ENCODE results near the gene KLRC3.
"Not testable (repeated sequence)": the region's sequence is repeated elsewhere in the genome, so short reads cannot be mapped to it uniquely, and the experiment has no call there.

The KLRC3 gene

DNA sequence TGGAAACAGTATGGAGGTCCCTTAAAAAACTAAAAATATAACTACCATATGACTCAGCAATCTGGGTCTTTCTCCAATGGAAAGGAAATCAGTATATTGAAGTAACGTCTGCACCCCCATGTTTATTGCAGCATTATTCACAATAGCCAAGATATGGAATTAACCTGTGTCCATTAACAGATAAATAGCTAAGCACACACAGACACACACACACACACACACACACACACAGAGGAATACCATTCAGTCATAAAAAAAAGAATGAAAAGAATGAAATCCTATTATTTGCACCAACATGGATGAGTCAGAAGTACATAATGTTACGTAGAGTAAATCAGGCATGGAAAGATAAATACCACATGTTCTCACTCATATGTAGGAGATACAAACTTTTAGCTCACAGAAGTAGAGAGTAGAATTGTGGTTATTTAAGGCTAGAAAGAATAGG, 35.2 kb downstream of the KLRC3 start:
- H3K9me3 ChIP-seq (ENCODE audit: control insufficient read depth, insufficient read depth, low read length): no peaks in the 10 kb centered on the region
- H3K4me1 ChIP-seq (ENCODE audit: control insufficient read depth, insufficient read depth, low read length): no peaks in the 10 kb centered on the region
- no peak overlapping the region for H3K4me3 ChIP-seq (ENCODE audit: low read depth, low read length)
- H3K27me3 ChIP-seq (ENCODE audit: control insufficient read depth, insufficient read depth, low read length): no peaks in the 10 kb centered on the region
- H3K36me3 ChIP-seq (ENCODE audit: control insufficient read depth, insufficient read depth, low read length): no peaks in the 10 kb centered on the region
- no peak overlapping the region for H3K9ac ChIP-seq (ENCODE audit: low read depth, low read length)

DNA sequence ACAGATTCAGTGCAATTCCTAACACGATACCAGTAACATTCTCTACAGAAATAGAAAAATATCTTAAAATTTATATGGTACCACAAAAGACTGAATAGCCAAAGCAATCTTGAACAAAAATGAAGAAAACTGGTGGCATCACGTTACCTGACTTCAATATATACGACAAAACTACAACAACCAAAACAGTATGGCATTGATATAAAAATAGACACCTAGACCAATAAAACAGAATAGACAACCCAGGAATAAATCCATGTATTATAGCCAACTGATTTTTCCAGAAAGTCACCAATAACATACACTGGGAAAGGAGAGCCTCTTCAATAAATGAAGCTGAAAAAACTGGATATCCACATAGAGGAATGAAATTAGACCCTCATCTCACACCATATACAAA, 36.2 kb downstream of the KLRC3 start:
- Histone ChIP-seq H3K9ac (ENCODE audit: low read depth, low read length) (no peak overlapping the region), H3K36me3 (ENCODE audit: control insufficient read depth, insufficient read depth, low read length) (no peaks in the 10 kb centered on the region), H3K4me3 (ENCODE audit: low read depth, low read length) (no peak overlapping the region), H3K9me3 (ENCODE audit: control insufficient read depth, insufficient read depth, low read length) (no peaks in the 10 kb centered on the region), H3K4me1 (ENCODE audit: control insufficient read depth, insufficient read depth, low read length) (no peaks in the 10 kb centered on the region), H3K27me3 (ENCODE audit: control insufficient read depth, insufficient read depth, low read length) (no peaks in the 10 kb centered on the region)

DNA sequence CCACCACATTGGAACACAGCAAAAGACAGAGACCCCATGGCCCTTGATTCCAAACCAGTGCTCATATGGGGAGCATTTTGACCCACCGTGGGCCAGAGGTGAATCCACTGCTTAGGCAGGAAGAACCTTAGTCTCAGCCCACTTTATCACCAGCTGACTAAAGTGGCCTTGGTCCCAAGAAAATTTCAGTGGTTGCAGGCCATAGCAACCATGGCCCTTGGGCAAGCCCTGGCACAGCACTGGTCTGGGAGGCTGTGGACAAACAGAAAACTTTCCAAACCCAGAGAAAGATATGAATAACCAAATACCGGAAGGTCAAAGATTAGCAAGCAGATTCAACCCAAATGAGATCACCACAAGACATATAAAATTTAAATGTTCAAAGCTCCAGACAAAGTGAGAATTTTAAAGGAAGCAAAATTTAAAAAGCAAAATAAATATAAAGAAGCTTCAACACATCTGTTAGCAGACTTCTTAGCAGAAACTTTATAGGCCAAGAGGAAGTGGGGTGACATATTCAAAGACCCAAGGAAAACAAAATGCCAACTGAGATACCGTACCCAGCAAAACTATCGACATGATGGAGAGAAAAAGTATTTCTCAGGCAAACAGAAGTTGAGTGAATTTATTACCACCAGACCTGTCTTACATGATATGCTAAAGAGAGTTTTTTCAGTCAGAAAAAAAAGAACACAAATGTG, 38.3 kb downstream of the KLRC3 start:
- no peaks in the 10 kb centered on the region for H3K27me3 ChIP-seq (ENCODE audit: control insufficient read depth, insufficient read depth, low read length)

DNA sequence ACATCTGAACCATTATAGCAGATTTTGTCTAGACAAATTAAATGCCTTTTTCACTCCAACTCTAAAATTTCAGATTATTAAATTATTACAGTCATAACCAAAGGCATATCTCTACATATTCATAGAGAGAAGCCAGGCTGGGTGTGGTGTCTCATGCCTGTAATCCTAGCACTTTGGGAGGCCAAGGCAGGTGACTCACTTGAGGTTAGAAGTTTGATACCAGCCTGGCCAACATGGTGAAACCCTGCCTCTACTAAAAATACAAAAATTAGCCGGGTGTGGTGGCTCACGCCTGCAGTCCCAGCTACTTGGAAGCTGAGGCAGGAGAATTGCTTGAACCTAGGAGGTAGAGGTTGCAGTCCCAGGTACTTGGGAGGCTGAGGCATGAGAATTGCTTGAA, 41.7 kb downstream of the KLRC3 start:
- not testable (repeated sequence) for H3K27me3 ChIP-seq (ENCODE audit: control insufficient read depth, insufficient read depth, low read length); H3K36me3 ChIP-seq (ENCODE audit: control insufficient read depth, insufficient read depth, low read length); H3K9me3 ChIP-seq (ENCODE audit: control insufficient read depth, insufficient read depth, low read length); H3K9ac ChIP-seq (ENCODE audit: low read depth, low read length); H3K4me3 ChIP-seq (ENCODE audit: low read depth, low read length); H3K4me1 ChIP-seq (ENCODE audit: control insufficient read depth, insufficient read depth, low read length)

More for the DNA sequence above, 38.3 kb downstream of the KLRC3 start:
- H3K4me1 ChIP-seq (ENCODE audit: control insufficient read depth, insufficient read depth, low read length): no peaks in the 10 kb centered on the region
- H3K9ac ChIP-seq (ENCODE audit: low read depth, low read length): no peak overlapping the region
- no peaks in the 10 kb centered on the region for H3K9me3 ChIP-seq (ENCODE audit: control insufficient read depth, insufficient read depth, low read length)
- H3K36me3 ChIP-seq (ENCODE audit: control insufficient read depth, insufficient read depth, low read length): no peaks in the 10 kb centered on the region
- H3K4me3 ChIP-seq (ENCODE audit: low read depth, low read length): no peak overlapping the region

DNA sequence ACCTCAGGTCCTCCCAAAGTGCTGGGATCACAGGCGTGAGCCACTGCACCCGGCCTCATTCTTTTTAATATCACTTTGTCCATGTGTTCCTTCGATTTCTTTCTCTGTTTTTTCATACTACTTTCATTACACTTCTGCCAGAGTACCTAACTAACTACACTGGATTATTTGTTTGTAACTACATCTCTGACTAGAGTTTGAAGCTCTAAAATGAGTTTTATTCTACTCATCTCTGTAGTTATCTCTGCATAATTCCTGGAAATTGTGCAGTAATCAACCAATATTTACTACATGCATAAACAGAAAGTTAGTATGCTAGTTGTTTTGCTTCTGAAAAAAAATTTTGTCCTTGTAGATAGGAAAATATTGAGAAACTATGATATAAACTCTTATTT, 45.8 kb downstream of the KLRC3 start:
- H3K9ac ChIP-seq (ENCODE audit: low read depth, low read length): no peak overlapping the region
- peaks cover 12% of the 10 kb centered on the region for H3K4me1 ChIP-seq (ENCODE audit: control insufficient read depth, insufficient read depth, low read length)
- H3K9me3 ChIP-seq (ENCODE audit: control insufficient read depth, insufficient read depth, low read length): no peaks in the 10 kb centered on the region
- no peak overlapping the region for H3K4me3 ChIP-seq (ENCODE audit: low read depth, low read length)
- H3K36me3 ChIP-seq (ENCODE audit: control insufficient read depth, insufficient read depth, low read length): no peaks in the 10 kb centered on the region
- no peaks in the 10 kb centered on the region for H3K27me3 ChIP-seq (ENCODE audit: control insufficient read depth, insufficient read depth, low read length)

DNA sequence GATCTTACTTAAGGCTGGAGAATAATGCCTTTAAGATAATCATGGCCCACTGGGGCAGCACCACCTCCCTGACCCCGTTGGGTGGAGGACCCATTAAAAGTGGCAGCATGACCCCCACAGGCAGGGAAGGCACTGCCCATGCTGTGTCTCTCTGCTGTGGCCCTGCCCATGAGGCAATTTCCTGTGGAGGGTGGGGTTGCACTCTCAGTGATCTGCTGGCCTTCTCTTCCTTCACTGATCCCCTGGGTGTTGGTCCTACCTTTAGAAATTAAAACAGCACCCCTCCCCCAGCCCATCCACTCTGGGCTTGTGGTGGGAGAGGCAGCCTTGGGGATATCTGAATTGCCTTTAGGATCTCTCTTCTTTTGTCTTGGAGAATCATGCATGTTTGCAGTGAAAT, 47.8 kb downstream of the KLRC3 start:
- Histone ChIP-seq H3K36me3 (ENCODE audit: control insufficient read depth, insufficient read depth, low read length) (no peaks in the 10 kb centered on the region), H3K9ac (ENCODE audit: low read depth, low read length) (no peak overlapping the region)

DNA sequence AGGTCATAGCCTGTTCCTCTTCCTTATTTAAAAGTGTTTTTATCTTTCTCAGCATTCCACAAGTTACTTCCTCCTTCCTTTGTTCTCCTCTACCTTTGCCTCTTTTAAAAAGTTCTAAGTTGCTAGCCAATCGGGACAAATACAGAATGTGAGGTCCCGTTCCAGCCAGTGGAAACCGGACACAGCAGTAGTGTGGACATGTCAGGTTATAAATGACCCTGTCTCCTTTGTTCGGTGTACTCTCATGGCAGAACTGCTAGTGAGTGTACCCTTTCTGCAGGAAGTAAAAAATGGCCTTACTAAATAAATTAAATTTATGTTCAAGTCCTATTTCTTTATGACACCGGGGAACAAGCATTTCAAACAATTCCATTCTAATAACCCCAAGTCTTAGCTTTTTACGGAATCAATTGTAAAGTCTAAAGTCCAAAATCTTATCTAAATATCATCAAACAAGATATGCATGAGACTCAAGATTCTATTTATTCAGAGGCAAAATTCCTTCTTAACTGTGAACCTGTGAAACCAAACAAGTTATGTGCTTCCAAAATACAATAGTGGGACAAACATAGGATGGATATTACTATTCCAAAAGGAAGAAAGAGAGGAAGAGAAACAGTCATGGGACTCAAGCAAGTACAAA, 48.4 kb downstream of the KLRC3 start:
- H3K9ac ChIP-seq (ENCODE audit: low read depth, low read length); H3K36me3 ChIP-seq (ENCODE audit: control insufficient read depth, insufficient read depth, low read length); H3K27me3 ChIP-seq (ENCODE audit: control insufficient read depth, insufficient read depth, low read length); H3K4me3 ChIP-seq (ENCODE audit: low read depth, low read length); H3K9me3 ChIP-seq (ENCODE audit: control insufficient read depth, insufficient read depth, low read length): not testable (repeated sequence)
- peaks cover 12% of the 10 kb centered on the region for H3K4me1 ChIP-seq (ENCODE audit: control insufficient read depth, insufficient read depth, low read length)

More for the DNA sequence above, 47.8 kb downstream of the KLRC3 start:
- H3K9me3 ChIP-seq (ENCODE audit: control insufficient read depth, insufficient read depth, low read length): no peaks in the 10 kb centered on the region
- H3K4me3 ChIP-seq (ENCODE audit: low read depth, low read length): no peak overlapping the region
- H3K4me1 ChIP-seq (ENCODE audit: control insufficient read depth, insufficient read depth, low read length): peaks cover 12% of the 10 kb centered on the region
- no peaks in the 10 kb centered on the region for H3K27me3 ChIP-seq (ENCODE audit: control insufficient read depth, insufficient read depth, low read length)

DNA sequence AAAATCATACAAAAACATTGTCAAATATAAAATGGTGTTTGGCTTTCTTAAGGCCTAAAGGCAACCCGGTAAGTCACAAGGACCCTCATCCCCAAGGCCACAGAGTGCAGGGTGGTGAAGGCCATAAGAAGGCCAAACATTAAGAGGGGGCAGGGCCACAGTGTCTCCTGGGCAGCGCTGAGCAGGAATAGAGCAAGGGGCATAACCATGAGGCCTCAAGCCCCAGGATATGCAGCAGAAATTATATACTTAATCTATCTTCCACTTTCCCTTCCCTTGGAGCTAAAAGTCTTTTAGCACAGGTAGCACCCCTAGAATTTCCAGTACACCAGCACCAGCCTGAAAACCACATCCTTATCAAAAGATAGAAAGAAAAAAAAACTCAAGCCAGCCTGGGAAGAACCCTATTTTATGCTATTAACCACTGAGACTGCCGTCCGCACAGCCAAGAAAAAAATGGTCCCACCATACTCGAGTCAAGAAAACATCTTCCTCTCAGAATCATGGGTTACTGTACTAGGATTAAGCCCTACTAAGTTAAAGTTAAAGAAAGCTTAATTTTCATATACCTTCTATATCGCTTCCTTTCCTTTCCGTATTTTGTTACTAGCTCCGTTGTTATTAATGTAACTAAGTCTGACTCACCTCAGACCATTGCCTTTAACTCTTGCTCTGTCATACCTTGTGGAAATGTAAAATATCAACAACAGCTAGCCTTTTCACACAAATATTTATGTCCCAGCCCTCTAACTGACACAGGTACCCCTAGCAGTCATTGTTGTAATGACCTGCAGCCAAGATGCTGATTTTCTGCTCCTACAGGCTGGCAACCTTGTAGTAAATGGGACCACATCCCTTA, 50.6 kb downstream of the KLRC3 start:
- peaks cover 23% of the 10 kb centered on the region for H3K4me1 ChIP-seq (ENCODE audit: control insufficient read depth, insufficient read depth, low read length)
- H3K4me3 ChIP-seq (ENCODE audit: low read depth, low read length): no peak overlapping the region
- H3K9ac ChIP-seq (ENCODE audit: low read depth, low read length): no peak overlapping the region
- no peaks in the 10 kb centered on the region for H3K36me3 ChIP-seq (ENCODE audit: control insufficient read depth, insufficient read depth, low read length)
- H3K27me3 ChIP-seq (ENCODE audit: control insufficient read depth, insufficient read depth, low read length): no peaks in the 10 kb centered on the region
- H3K9me3 ChIP-seq (ENCODE audit: control insufficient read depth, insufficient read depth, low read length): no peaks in the 10 kb centered on the region

DNA sequence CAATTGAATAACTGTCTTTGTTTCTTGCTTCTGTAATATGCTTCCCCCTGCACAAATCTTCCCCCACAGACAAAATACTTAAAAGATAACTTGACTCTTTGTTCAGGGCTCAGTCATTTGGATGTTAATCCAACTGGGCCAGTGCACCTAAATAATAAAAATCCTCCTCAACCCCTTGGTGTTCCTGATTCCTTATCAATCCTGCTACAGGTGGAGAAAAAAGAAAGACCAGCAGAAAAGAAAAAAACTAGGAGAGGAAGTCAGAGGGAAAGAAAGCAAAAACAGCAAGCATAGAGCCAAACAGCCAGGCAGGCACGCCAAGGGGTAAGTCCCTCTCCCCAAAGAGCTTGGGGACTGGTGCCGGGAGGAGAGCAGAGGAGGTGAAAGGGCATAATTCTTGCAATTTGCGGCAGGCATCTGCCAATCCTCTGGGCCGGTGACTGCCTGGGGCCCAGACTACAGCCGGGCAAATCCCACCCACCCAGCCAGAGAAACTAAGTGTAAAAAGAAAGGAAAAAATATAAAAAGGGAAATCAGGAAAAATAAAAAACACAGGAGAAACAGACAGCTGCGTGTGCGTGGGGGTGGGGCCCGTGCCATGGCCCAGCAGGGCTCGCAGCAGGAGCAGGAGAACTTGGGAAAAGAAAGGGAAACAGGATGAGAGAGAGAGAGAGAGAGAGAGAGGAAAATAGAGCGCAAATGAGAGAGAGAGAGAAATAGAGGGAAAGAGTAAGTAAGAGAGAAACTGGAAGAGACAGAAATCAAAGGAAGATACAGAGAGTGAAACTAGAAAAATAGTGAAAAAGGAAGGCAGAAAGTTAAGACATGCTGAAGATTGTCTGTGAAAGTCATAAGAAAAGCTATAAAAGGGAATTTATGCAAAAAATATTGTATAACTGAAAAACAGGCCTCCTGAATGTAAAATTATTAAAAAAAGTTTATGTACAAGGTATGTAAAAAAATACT, 51.9 kb downstream of the KLRC3 start:
- Histone ChIP-seq H3K9ac (ENCODE audit: low read depth, low read length) (no peak overlapping the region), H3K9me3 (ENCODE audit: control insufficient read depth, insufficient read depth, low read length) (no peaks in the 10 kb centered on the region), H3K4me3 (ENCODE audit: low read depth, low read length) (no peak overlapping the region), H3K27me3 (ENCODE audit: control insufficient read depth, insufficient read depth, low read length) (no peaks in the 10 kb centered on the region), H3K4me1 (ENCODE audit: control insufficient read depth, insufficient read depth, low read length) (peaks cover 34% of the 10 kb centered on the region), H3K36me3 (ENCODE audit: control insufficient read depth, insufficient read depth, low read length) (no peaks in the 10 kb centered on the region)

DNA sequence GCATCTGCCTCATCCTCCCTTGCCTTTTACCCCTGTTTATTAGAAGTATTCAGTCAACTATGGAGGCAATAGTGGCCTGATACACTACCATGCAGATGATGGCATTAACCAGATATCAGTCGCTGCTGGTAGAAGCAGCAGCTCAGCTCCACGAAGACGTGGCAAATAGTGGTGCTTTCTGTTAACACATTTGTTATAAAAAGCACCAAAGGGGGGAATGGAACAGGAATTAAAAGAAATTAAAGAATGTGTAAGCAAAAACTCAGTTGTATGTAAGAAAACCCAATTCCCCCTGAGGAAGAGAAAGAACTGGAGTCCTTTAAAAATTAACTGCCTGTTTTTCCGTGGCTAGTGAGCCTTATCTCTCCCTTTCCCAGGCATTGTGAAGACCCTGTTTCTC, 52.7 kb downstream of the KLRC3 start:
- peaks cover 36% of the 10 kb centered on the region for H3K4me1 ChIP-seq (ENCODE audit: control insufficient read depth, insufficient read depth, low read length)
- H3K9me3 ChIP-seq (ENCODE audit: control insufficient read depth, insufficient read depth, low read length); H3K9ac ChIP-seq (ENCODE audit: low read depth, low read length): not testable (repeated sequence)

DNA sequence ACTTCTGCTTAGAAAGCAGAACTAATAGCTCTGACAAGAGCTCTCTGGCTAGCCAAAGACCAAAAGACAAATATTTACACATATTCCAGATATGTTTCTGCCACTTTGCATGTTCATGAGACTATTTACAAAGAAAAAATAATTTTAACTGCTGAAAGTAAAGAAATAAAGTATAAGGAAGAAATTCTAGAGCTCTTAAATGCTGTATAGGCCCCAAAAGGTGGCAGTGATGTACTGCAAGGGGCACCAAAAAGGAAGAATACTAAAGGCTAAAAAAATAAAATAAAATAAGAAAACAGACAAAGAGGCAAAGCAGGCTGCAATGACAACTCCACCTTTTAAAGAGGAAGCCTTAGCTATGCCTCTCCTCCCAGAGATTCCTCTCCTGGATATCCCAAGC, 53.5 kb downstream of the KLRC3 start:
- Histone ChIP-seq H3K9me3 (ENCODE audit: control insufficient read depth, insufficient read depth, low read length) (no peaks in the 10 kb centered on the region), H3K36me3 (ENCODE audit: control insufficient read depth, insufficient read depth, low read length) (no peaks in the 10 kb centered on the region), H3K4me1 (ENCODE audit: control insufficient read depth, insufficient read depth, low read length) (peaks cover 37% of the 10 kb centered on the region), H3K27me3 (ENCODE audit: control insufficient read depth, insufficient read depth, low read length) (no peaks in the 10 kb centered on the region), H3K4me3 (ENCODE audit: low read depth, low read length) (no peak overlapping the region), H3K9ac (ENCODE audit: low read depth, low read length) (no peak overlapping the region)

More for the DNA sequence above, 52.7 kb downstream of the KLRC3 start:
- not testable (repeated sequence) for H3K36me3 ChIP-seq (ENCODE audit: control insufficient read depth, insufficient read depth, low read length); H3K27me3 ChIP-seq (ENCODE audit: control insufficient read depth, insufficient read depth, low read length); H3K4me3 ChIP-seq (ENCODE audit: low read depth, low read length)
